HEK293 (cell line): Measurements from ENCODE around the gene MALAT1.

Source experiments
- CTCF ChIP-seq: fragments of 450-650 bp; formaldehyde crosslinking; IDR thresholded peaks from 2 replicates; pipeline ENCODE4 v1.5.1; 2016; ENCODE audit warnings: missing biosample characterization, missing genetic modification characterization
- GFI1B ChIP-seq: fragments of 450-650 bp; formaldehyde crosslinking; IDR thresholded peaks from 2 replicates; pipeline ENCODE4 v1.5.1; 2016; ENCODE audit warnings: missing biosample characterization, missing genetic modification characterization
- REST ChIP-seq: fragments of 450-650 bp; formaldehyde crosslinking; IDR thresholded peaks from 2 replicates; pipeline ENCODE4 v1.5.1; 2016; ENCODE audit warnings: missing biosample characterization, missing genetic modification characterization
- SALL2 ChIP-seq: fragments of 450-650 bp; formaldehyde crosslinking; IDR thresholded peaks from 2 replicates; pipeline ENCODE4 v1.5.0; 2017; ENCODE audit warnings: missing biosample characterization, mild to moderate bottlenecking, missing genetic modification characterization, borderline replicate concordance
- ZBTB10 ChIP-seq: fragments of 450-650 bp; formaldehyde crosslinking; IDR thresholded peaks from 2 replicates; pipeline ENCODE4 v1.5.1; 2016; ENCODE audit warnings: missing biosample characterization, missing genetic modification characterization
- ZBTB11 ChIP-seq: fragments of 450-650 bp; formaldehyde crosslinking; conservative IDR thresholded peaks from 2 replicates; pipeline ENCODE4 v1.5.1; 2016; ENCODE audit warnings: low read depth, missing biosample characterization, missing genetic modification characterization
- ZNF140 ChIP-seq: fragments of 450-650 bp; formaldehyde crosslinking; IDR thresholded peaks from 2 replicates; pipeline ENCODE4 v1.5.1; 2016; ENCODE audit warnings: missing biosample characterization, missing genetic modification characterization
- ZNF302 ChIP-seq: fragments of 450-650 bp; formaldehyde crosslinking; IDR thresholded peaks from 2 replicates; pipeline ENCODE4 v1.5.1; 2016; ENCODE audit warnings: missing biosample characterization, missing genetic modification characterization, low read depth
- ZNF639 ChIP-seq: fragments of 450-650 bp; formaldehyde crosslinking; IDR thresholded peaks from 2 replicates; pipeline ENCODE4 v1.5.1; 2016; ENCODE audit warnings: missing biosample characterization, missing genetic modification characterization
- ZNF670 ChIP-seq: fragments of 450-650 bp; formaldehyde crosslinking; IDR thresholded peaks from 2 replicates; pipeline ENCODE4 v1.5.1; 2016; ENCODE audit warnings: missing biosample characterization, missing genetic modification characterization, low read depth
- ZNF768 ChIP-seq: fragments of 450-650 bp; formaldehyde crosslinking; IDR thresholded peaks from 2 replicates; pipeline ENCODE4 v1.5.1; 2018; ENCODE audit warnings: missing biosample characterization, mild to moderate bottlenecking, missing genetic modification characterization

GRCh38 chr11:65503949-65504673 is 5.3 kb downstream of the MALAT1 start:
- no peak for TF ChIP-seq CTCF
- no peak for TF ChIP-seq SALL2 (tag by site-specific recombination)
- TF ChIP-seq ZNF639 (tag by site-specific recombination), result no peak
- TF ChIP-seq ZBTB11 (tag by site-specific recombination), result no peak
- TF ChIP-seq ZNF768 (tag by site-specific recombination), result no peak
- TF ChIP-seq ZNF140 (tag by site-specific recombination), result no peak
- no peak for TF ChIP-seq GFI1B (tag by site-specific recombination)
- TF ChIP-seq ZBTB10 (tag by site-specific recombination), result no peak
- no peak for TF ChIP-seq REST (tag by site-specific recombination)
- TF ChIP-seq ZNF670, result no peak
- TF ChIP-seq ZNF302 (tag by site-specific recombination), result no peak
